Mononuclear cell (primary cell): ENCODE data around the gene GLG1. TPM values are rescaled to one million over a fixed set of nuclear protein-coding genes. Genes with fewer than 3 reads are reported as not detected.
"Not testable (repeated sequence)": the region's sequence is repeated elsewhere in the genome, so short reads cannot be mapped to it uniquely, and the experiment has no call there.

Source experiments
- H3K27me3 ChIP-seq: 2 replicates; pipeline ENCODE4 v1.6.0; 2011; ENCODE audit warnings: low read length, control low read depth; ENCODE audit not compliant: insufficient read depth
- H3K4me1 ChIP-seq: 2 replicates; pipeline ENCODE4 v1.5.1; 2011; ENCODE audit warnings: mild to moderate bottlenecking, low read length, control low read depth; ENCODE audit not compliant: insufficient read depth
- H3K4me3 ChIP-seq: 2 replicates; pipeline ENCODE4 v1.5.1; 2011; ENCODE audit warnings: mild to moderate bottlenecking, low read length, moderate library complexity
- H3K9me3 ChIP-seq: 2 replicates; pipeline ENCODE4 v1.5.1; 2011; ENCODE audit warnings: low read depth, mild to moderate bottlenecking, control low read depth, low read length
- total RNA-seq: library from RNA; depleted of rRNA; stranded (reverse); fragments of >200 nt; gene quantifications from one replicate; pipeline ENCODE4 v1.2.3, GENCODE V29; 2012

GLG1 gene
- total RNA-seq, 1 donor, result 91.0 TPM

GRCh38 chr16:74449470-74449869 lies 157.4 kb downstream of the GLG1 start:
- no peaks in the 10 kb centered on the region for H3K27me3 ChIP-seq
- H3K9me3 ChIP-seq, result no peaks in the 10 kb centered on the region
- no peak overlapping the region for H3K4me3 ChIP-seq
- H3K4me1 ChIP-seq, result peaks cover 25% of the 10 kb centered on the region

GRCh38 chr16:74448990-74449389 lies 157.9 kb downstream of the GLG1 start:
- no peak overlapping the region for H3K4me3 ChIP-seq
- H3K9me3 ChIP-seq, result no peaks in the 10 kb centered on the region
- no peaks in the 10 kb centered on the region for H3K27me3 ChIP-seq
- peaks cover 25% of the 10 kb centered on the region for H3K4me1 ChIP-seq

GRCh38 chr16:74447578-74447977 lies 159.3 kb downstream of the GLG1 start:
- Histone ChIP-seq H3K4me1 (peaks cover 25% of the 10 kb centered on the region), H3K4me3 (no peak overlapping the region), H3K27me3 (no peaks in the 10 kb centered on the region), H3K9me3 (no peaks in the 10 kb centered on the region)

GRCh38 chr16:74446866-74447265 lies 160.0 kb downstream of the GLG1 start:
- Histone ChIP-seq H3K4me1 (peaks cover 25% of the 10 kb centered on the region), H3K9me3 (no peaks in the 10 kb centered on the region), H3K4me3 (no peak overlapping the region), H3K27me3 (no peaks in the 10 kb centered on the region)

- H3K4me3 ChIP-seq, H3K27me3 ChIP-seq, H3K9me3 ChIP-seq: not testable (repeated sequence)
- H3K4me1 ChIP-seq, result peaks cover 27% of the 10 kb centered on the region
Measured at GRCh38 chr16:74443624-74444346, 163.1 kb downstream of the GLG1 start.

GRCh38 chr16:74439685-74440084 lies 167.2 kb downstream of the GLG1 start:
- H3K4me3 ChIP-seq, result no peak overlapping the region
- H3K27me3 ChIP-seq, result no peaks in the 10 kb centered on the region
- peaks cover 27% of the 10 kb centered on the region for H3K4me1 ChIP-seq

GRCh38 chr16:74438492-74438979 lies 168.4 kb downstream of the GLG1 start:
- Histone ChIP-seq H3K27me3 (no peaks in the 10 kb centered on the region), H3K4me3 (no peak overlapping the region), H3K9me3 (no peaks in the 10 kb centered on the region), H3K4me1 (peaks cover 27% of the 10 kb centered on the region)

More at GRCh38 chr16:74439685-74440084, 167.2 kb downstream of the GLG1 start:
- no peaks in the 10 kb centered on the region for H3K9me3 ChIP-seq

GRCh38 chr16:74431516-74431915 lies 175.4 kb downstream of the GLG1 start:
- Histone ChIP-seq H3K4me3 (no peak overlapping the region), H3K4me1 (no peaks in the 10 kb centered on the region), H3K27me3 (no peaks in the 10 kb centered on the region), H3K9me3 (no peaks in the 10 kb centered on the region)

GRCh38 chr16:74430036-74430712 lies 176.7 kb downstream of the GLG1 start:
- H3K4me3 ChIP-seq, H3K4me1 ChIP-seq, H3K9me3 ChIP-seq, H3K27me3 ChIP-seq: not testable (repeated sequence)

GRCh38 chr16:74428493-74428892 lies 178.4 kb downstream of the GLG1 start:
- H3K9me3 ChIP-seq, H3K4me1 ChIP-seq, H3K4me3 ChIP-seq, H3K27me3 ChIP-seq: not testable (repeated sequence)

GRCh38 chr16:74425751-74426150 lies 181.2 kb downstream of the GLG1 start:
- H3K27me3 ChIP-seq, H3K9me3 ChIP-seq, H3K4me3 ChIP-seq: not testable (repeated sequence)

GRCh38 chr16:74423721-74424120 lies 183.2 kb downstream of the GLG1 start:
- H3K27me3 ChIP-seq, H3K9me3 ChIP-seq, H3K4me1 ChIP-seq, H3K4me3 ChIP-seq: not testable (repeated sequence)

More at GRCh38 chr16:74425751-74426150, 181.2 kb downstream of the GLG1 start:
- not testable (repeated sequence) for H3K4me1 ChIP-seq

- H3K27me3 ChIP-seq, H3K9me3 ChIP-seq, H3K4me1 ChIP-seq, H3K4me3 ChIP-seq: not testable (repeated sequence)
Measured at GRCh38 chr16:74422086-74422485, 184.8 kb downstream of the GLG1 start.

GRCh38 chr16:74421482-74421785 lies 185.5 kb downstream of the GLG1 start:
- H3K9me3 ChIP-seq, H3K4me3 ChIP-seq, H3K27me3 ChIP-seq, H3K4me1 ChIP-seq: not testable (repeated sequence)

- H3K9me3 ChIP-seq, H3K4me3 ChIP-seq, H3K27me3 ChIP-seq, H3K4me1 ChIP-seq: not testable (repeated sequence)
Measured at GRCh38 chr16:74420612-74421481, 186.1 kb downstream of the GLG1 start, which contains the start of gene CLEC18B. CLEC18B (minus strand) TSS chr16:74421478; CDS start chr16:74421270, 208 bp downstream.
